Measurements from ENCODE around the gene NTN1. TPM values are rescaled to one million over a fixed set of nuclear protein-coding genes. Genes with fewer than 3 reads are reported as not detected.

Gene NTN1
- polyA plus RNA-seq, 1 experiment = 0.05 TPM

- POLR2A ChIA-PET = no interaction called here
- H3K27ac ChIP-seq (ENCODE audit: low read depth, low read length) = no peak overlapping the region
These were observed 103.2 kb downstream of the NTN1 start for GRCh38 chr17:9124554-9124935.

GRCh38 chr17:9125722-9126121 is 104.4 kb downstream of the NTN1 start:
- CTCF ChIA-PET = no interaction called here

More at GRCh38 chr17:9124554-9124935, 103.2 kb downstream of the NTN1 start:
- no peak for TF ChIP-seq CTCF (IDR thresholded peaks at IDR 0.05; ENCODE audit: low read depth, low read length)
- Histone ChIP-seq H3K27me3 (ENCODE audit: control insufficient read depth, insufficient read depth, low read length) (no peaks in the 10 kb centered on the region), H3K9me3 (ENCODE audit: control insufficient read depth, insufficient read depth, low read length) (no peaks in the 10 kb centered on the region; the same call in 1 of the 2 replicates), H3K4me3 (ENCODE audit: low read depth, low read length) (no peak overlapping the region)
- DNase-seq (ENCODE audit: low read depth, low spot score) = no peak
- CTCF ChIA-PET = no interaction called here

GRCh38 chr17:9127340-9127739 is 106.0 kb downstream of the NTN1 start:
- no peak for TF ChIP-seq CTCF (IDR thresholded peaks at IDR 0.05; ENCODE audit: low read depth, low read length)
- DNase-seq (ENCODE audit: low read depth, low spot score) = no peak
- H3K4me3 ChIP-seq (ENCODE audit: low read depth, low read length) = no peak overlapping the region
- H3K27ac ChIP-seq (ENCODE audit: low read depth, low read length) = no peak overlapping the region
- no peaks in the 10 kb centered on the region for H3K27me3 ChIP-seq (ENCODE audit: control insufficient read depth, insufficient read depth, low read length)
- H3K9me3 ChIP-seq (ENCODE audit: control insufficient read depth, insufficient read depth, low read length) = no peaks in the 10 kb centered on the region; the same call in 1 of the 2 replicates
- ChIA-PET POLR2A (no interaction called here), CTCF (no interaction called here)

More at GRCh38 chr17:9125722-9126121, 104.4 kb downstream of the NTN1 start:
- no peak for DNase-seq (ENCODE audit: low read depth, low spot score)
- TF ChIP-seq CTCF (IDR thresholded peaks at IDR 0.05; ENCODE audit: low read depth, low read length) = no peak
- Histone ChIP-seq H3K27me3 (ENCODE audit: control insufficient read depth, insufficient read depth, low read length) (no peaks in the 10 kb centered on the region), H3K9me3 (ENCODE audit: control insufficient read depth, insufficient read depth, low read length) (no peaks in the 10 kb centered on the region; the same call in 1 of the 2 replicates), H3K4me3 (ENCODE audit: low read depth, low read length) (no peak overlapping the region), H3K27ac (ENCODE audit: low read depth, low read length) (no peak overlapping the region)
- POLR2A ChIA-PET = no interaction called here

- TF ChIP-seq CTCF (IDR thresholded peaks at IDR 0.05; ENCODE audit: low read depth, low read length) = no peak
- no peak for DNase-seq (ENCODE audit: low read depth, low spot score)
- Histone ChIP-seq H3K9me3 (ENCODE audit: control insufficient read depth, insufficient read depth, low read length) (no peaks in the 10 kb centered on the region; the same call in 1 of the 2 replicates), H3K27ac (ENCODE audit: low read depth, low read length) (no peak overlapping the region), H3K4me3 (ENCODE audit: low read depth, low read length) (no peak overlapping the region), H3K27me3 (ENCODE audit: control insufficient read depth, insufficient read depth, low read length) (no peaks in the 10 kb centered on the region)
- ChIA-PET CTCF (no interaction called here), POLR2A (no interaction called here)
These were observed 110.1 kb downstream of the NTN1 start for GRCh38 chr17:9131371-9131770.

- no peak overlapping the region for H3K27ac ChIP-seq (ENCODE audit: low read depth, low read length)
- POLR2A ChIA-PET = no interaction called here
- CTCF ChIA-PET = no interaction called here
- no peak for TF ChIP-seq CTCF (IDR thresholded peaks at IDR 0.05; ENCODE audit: low read depth, low read length)
- no peaks in the 10 kb centered on the region; the same call in 1 of the 2 replicates for H3K9me3 ChIP-seq (ENCODE audit: control insufficient read depth, insufficient read depth, low read length)
- no peak for DNase-seq (ENCODE audit: low read depth, low spot score)
- no peaks in the 10 kb centered on the region for H3K27me3 ChIP-seq (ENCODE audit: control insufficient read depth, insufficient read depth, low read length)
- H3K4me3 ChIP-seq (ENCODE audit: low read depth, low read length) = no peak overlapping the region
These were observed 111.0 kb downstream of the NTN1 start for GRCh38 chr17:9132291-9132690.
